ENCODE measurements around the gene GAREM1. TPM values are rescaled to one million over a fixed set of nuclear protein-coding genes. Genes with fewer than 3 reads are reported as not detected.

GAREM1 gene
- total and polyA plus RNA-seq, 12 donors, result 3.5 to 69.5 (median 23.0) TPM

DNA sequence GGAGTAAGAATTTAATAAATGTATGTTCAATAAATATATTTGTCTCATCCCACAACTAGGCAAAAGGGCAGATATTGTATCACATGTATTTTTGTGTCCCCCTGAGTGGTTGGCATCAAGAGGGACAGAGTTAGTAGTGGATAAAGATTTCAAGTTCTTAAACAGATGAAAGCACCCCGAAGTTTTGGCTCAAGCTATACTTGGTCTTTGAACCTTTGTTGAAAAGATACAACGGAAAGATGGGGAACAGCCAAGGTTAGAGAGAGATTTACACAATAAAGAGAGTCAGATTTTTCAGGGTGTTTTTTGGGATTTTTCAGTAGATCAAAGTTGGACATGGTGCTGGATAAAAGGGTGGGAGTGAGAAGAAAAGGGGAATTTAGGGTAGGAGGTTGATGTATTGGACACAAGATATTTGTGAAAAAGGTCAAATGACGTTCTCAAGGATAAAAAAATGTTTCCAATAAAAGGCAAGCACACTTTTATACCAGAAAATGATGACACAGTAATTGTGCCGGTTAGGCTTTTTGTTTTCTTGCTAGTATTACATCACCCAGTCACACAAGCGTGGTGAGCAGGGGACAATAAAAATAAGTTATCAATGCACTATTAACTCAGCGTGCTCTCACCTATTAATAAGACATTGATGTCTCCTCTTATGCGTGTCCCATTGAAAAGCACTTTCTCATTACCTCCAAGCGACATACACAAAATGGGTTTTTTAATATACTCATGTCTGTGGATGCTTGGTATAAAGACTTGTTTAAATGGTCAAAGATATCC, 221.3 kb downstream of the GAREM1 start:
- no peak for TF ChIP-seq POLR2A (IDR thresholded peaks at IDR 0.05)
- TF ChIP-seq, protein P1, sequence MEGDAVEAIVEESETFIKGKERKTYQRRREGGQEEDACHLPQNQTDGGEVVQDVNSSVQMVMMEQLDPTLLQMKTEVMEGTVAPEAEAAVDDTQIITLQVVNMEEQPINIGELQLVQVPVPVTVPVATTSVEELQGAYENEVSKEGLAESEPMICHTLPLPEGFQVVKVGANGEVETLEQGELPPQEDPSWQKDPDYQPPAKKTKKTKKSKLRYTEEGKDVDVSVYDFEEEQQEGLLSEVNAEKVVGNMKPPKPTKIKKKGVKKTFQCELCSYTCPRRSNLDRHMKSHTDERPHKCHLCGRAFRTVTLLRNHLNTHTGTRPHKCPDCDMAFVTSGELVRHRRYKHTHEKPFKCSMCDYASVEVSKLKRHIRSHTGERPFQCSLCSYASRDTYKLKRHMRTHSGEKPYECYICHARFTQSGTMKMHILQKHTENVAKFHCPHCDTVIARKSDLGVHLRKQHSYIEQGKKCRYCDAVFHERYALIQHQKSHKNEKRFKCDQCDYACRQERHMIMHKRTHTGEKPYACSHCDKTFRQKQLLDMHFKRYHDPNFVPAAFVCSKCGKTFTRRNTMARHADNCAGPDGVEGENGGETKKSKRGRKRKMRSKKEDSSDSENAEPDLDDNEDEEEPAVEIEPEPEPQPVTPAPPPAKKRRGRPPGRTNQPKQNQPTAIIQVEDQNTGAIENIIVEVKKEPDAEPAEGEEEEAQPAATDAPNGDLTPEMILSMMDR (IDR thresholded peaks at IDR 0.05), result no peak
- H3K4me3 ChIP-seq, result no peak overlapping the region
- H3K27me3 ChIP-seq, result no peaks in the 10 kb centered on the region
- DNase-seq, result no peak
- no peaks in the 10 kb centered on the region for H3K4me1 ChIP-seq (replicated peaks in 1 of 2)
- no peaks in the 10 kb centered on the region for H3K9me3 ChIP-seq (replicated peaks in 1 of 3)
- H3K27ac ChIP-seq, result no peak overlapping the region
- 76 to 83% (median 81%) methylated on average over 8 of the region's 8 CpGs for WGBS, 4 donors
- intact Hi-C loops (cut with DNase I), result no loop called here
- no peaks in the 10 kb centered on the region for H3K36me3 ChIP-seq (replicated peaks in 1 of 2)

DNA sequence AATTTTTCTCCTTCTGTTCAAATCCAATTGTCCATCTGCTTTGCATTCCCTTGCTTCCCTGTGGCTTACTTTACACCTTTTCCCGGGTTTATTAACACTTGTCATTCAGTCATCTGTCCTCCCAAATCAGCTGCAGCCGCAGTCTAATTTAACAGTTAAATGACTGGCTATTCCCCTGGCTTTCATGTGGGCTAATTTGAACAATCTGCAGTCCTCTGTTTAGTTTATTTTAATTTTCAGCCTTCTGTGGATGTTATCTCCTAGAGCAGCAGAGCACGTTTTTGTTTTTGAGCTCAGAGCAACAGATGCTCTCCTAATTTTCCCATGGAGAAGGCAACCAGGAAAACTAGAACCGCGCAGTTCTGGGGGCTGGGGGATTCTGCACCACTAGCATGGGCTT, 225.8 kb downstream of the GAREM1 start:
- 68 to 75% (median 70%) methylated on average over 5 of the region's 5 CpGs for WGBS, 4 donors
- intact Hi-C loops (cut with DNase I), result no loop called here

DNA sequence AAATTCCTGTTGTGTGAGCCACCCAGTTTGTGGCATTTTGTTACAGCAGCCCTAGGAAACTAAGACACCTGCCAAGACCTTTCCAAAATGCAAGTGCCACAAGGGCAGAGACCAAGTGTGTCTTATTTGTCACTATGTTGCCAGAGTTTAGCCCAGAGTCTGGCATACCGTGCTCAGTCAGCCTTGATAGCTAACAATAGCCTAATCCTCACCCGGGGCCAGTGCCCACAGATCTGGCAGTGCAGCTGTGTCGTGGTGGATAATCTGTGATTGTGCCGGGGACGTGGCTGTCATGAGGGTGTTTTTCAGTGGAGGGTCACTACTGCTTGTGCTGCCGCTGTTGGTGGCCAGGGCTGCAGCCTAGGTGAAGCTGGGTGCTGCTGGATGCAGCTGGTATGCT, 227.3 kb downstream of the GAREM1 start:
- Histone ChIP-seq H3K27ac (no peak overlapping the region), H3K36me3 (replicated peaks in 1 of 2) (no peaks in the 10 kb centered on the region), H3K4me3 (no peak overlapping the region)

More for the DNA sequence above, 225.8 kb downstream of the GAREM1 start:
- H3K4me3 ChIP-seq, result no peak overlapping the region
- H3K9me3 ChIP-seq (replicated peaks in 1 of 3), result no peaks in the 10 kb centered on the region
- no peaks in the 10 kb centered on the region for H3K4me1 ChIP-seq (replicated peaks in 1 of 2)
- no peaks in the 10 kb centered on the region for H3K36me3 ChIP-seq (replicated peaks in 1 of 2)
- no peak overlapping the region for H3K27ac ChIP-seq
- no peak for DNase-seq
- no peaks in the 10 kb centered on the region for H3K27me3 ChIP-seq
- no peak for TF ChIP-seq POLR2A (IDR thresholded peaks at IDR 0.05)
- TF ChIP-seq, protein P1 (IDR thresholded peaks at IDR 0.05), result no peak

DNA sequence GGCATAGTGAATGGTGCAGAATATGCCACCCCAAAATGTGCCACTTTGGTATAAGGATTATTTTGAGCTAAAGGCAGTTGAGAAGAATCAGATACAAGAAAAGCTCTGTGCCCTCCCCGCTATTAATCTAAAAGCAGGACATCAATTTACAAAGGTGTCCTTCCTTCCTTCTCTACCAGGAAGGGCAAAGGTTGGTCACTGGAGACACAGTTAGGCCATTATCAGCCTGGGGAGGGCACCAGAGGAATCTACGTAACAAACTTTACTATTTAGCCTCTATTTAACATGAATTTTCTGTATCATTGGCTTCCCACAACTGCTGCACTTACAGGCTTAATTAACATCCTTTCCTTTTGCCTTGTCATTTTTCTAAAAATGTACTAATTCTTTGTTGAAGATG, 228.3 kb downstream of the GAREM1 start:
- Histone ChIP-seq H3K36me3 (replicated peaks in 1 of 2) (no peaks in the 10 kb centered on the region), H3K9me3 (replicated peaks in 1 of 3) (no peaks in the 10 kb centered on the region), H3K27ac (no peak overlapping the region), H3K4me1 (replicated peaks in 1 of 2) (no peaks in the 10 kb centered on the region), H3K4me3 (no peak overlapping the region), H3K27me3 (no peaks in the 10 kb centered on the region)
- intact Hi-C loops (cut with DNase I), result no loop called here
- 90 to 95% (median 93%) methylated on average over 2 of the region's 2 CpGs for WGBS, 4 donors
- TF ChIP-seq, protein P1 (IDR thresholded peaks at IDR 0.05), result no peak
- TF ChIP-seq POLR2A (IDR thresholded peaks at IDR 0.05), result no peak
- no peak for DNase-seq

More for the DNA sequence above, 227.3 kb downstream of the GAREM1 start:
- Histone ChIP-seq H3K27me3 (no peaks in the 10 kb centered on the region), H3K4me1 (replicated peaks in 1 of 2) (no peaks in the 10 kb centered on the region), H3K9me3 (replicated peaks in 1 of 3) (no peaks in the 10 kb centered on the region)
- DNase-seq, result no peak
- TF ChIP-seq POLR2A (IDR thresholded peaks at IDR 0.05), result no peak
- TF ChIP-seq, protein P1 (IDR thresholded peaks at IDR 0.05), result no peak
- 90 to 96% (median 91%) methylated on average over 5 to 6 of the region's 6 CpGs for WGBS, 4 donors
- intact Hi-C loops (cut with DNase I), result no loop called here
